NCI-H2196 treated with DMSO at 0.1 percent for 48 hours (cell line): ENCODE data around the gene KIR2DL1.
"Not testable (repeated sequence)": the region's sequence is repeated elsewhere in the genome, so short reads cannot be mapped to it uniquely, and the experiment has no call there.

Experiments
- DNase-seq: peaks from one replicate; lab custom pipeline; 2025; ENCODE audit not compliant: unreplicated experiment; lab: John Stamatoyannopoulos, UW

Gene KIR2DL1

GRCh38 chr19:54817670-54818536, 48.3 kb downstream of the KIR2DL1 start:
- DNase-seq: no peak

GRCh38 chr19:54824416-54824815, 54.8 kb downstream of the KIR2DL1 start:
- DNase-seq: not testable (repeated sequence)

GRCh38 chr19:54825326-54825725, 55.7 kb downstream of the KIR2DL1 start:
- not testable (repeated sequence) for DNase-seq

- not testable (repeated sequence) for DNase-seq
These were observed 58.5 kb downstream of the KIR2DL1 start for GRCh38 chr19:54828064-54828463.

GRCh38 chr19:54832496-54832895, 62.9 kb downstream of the KIR2DL1 start, which contains the start of gene KIR2DS4:
TSS of gene KIR2DS4 (plus strand) at chr19:54832676.
- not testable (repeated sequence) for DNase-seq
